Measurements from ENCODE around the gene SMIM44.
A peak's percentile ranks its signal among the peaks of the same experiment; 100 is the strongest.

The SMIM44 gene

GRCh38 chr19:3522421-3523360, 39.5 kb upstream of the SMIM44 start:
- H3K9me3 Mint-ChIP-seq: no peaks in the 10 kb centered on the region
- H3K4me1 Mint-ChIP-seq: peaks cover 11% of the 10 kb centered on the region
- H3K27ac Mint-ChIP-seq: no peak overlapping the region
- H3K4me3 Mint-ChIP-seq: no peak overlapping the region
- ATAC-seq (ENCODE audit: low read depth) (no peak), DNase-seq (ENCODE audit: low spot score in 2 of 2) (no peak)
- peaks cover 20% of the 10 kb centered on the region for H3K36me3 Mint-ChIP-seq
- no peaks in the 10 kb centered on the region for H3K27me3 Mint-ChIP-seq

- Mint-ChIP-seq H3K4me1 (peaks cover 19% of the 10 kb centered on the region), H3K4me3 (no peak overlapping the region), H3K27me3 (no peaks in the 10 kb centered on the region), H3K9me3 (no peaks in the 10 kb centered on the region), H3K36me3 (peaks cover 16% of the 10 kb centered on the region), H3K27ac (no peak overlapping the region)
- DNase-seq (ENCODE audit: low spot score in 2 of 2): no peak
- ATAC-seq (ENCODE audit: low read depth): no peak
These were observed 37.8 kb upstream of the SMIM44 start for GRCh38 chr19:3521104-3521445.

- ATAC-seq (ENCODE audit: low read depth) (no peak), DNase-seq (ENCODE audit: low spot score in 2 of 2) (no peak)
- Mint-ChIP-seq H3K27ac (no peak overlapping the region), H3K4me3 (no peak overlapping the region), H3K36me3 (peaks cover 16% of the 10 kb centered on the region), H3K4me1 (peaks cover 22% of the 10 kb centered on the region), H3K9me3 (no peaks in the 10 kb centered on the region), H3K27me3 (no peaks in the 10 kb centered on the region)
These were observed 37.2 kb upstream of the SMIM44 start for GRCh38 chr19:3520166-3521103.

GRCh38 chr19:3519126-3519525, 35.9 kb upstream of the SMIM44 start:
- no peak overlapping the region for H3K4me3 Mint-ChIP-seq
- H3K4me1 Mint-ChIP-seq: peaks cover 25% of the 10 kb centered on the region
- peaks cover 14% of the 10 kb centered on the region for H3K36me3 Mint-ChIP-seq
- H3K27ac Mint-ChIP-seq: peak overlapping the region; percentile 31
- H3K9me3 Mint-ChIP-seq: no peaks in the 10 kb centered on the region
- DNase-seq (ENCODE audit: low spot score in 2 of 2) (no peak), ATAC-seq (ENCODE audit: low read depth) (no peak)
- no peaks in the 10 kb centered on the region for H3K27me3 Mint-ChIP-seq

GRCh38 chr19:3518659-3519058, 35.4 kb upstream of the SMIM44 start:
- no peaks in the 10 kb centered on the region for H3K27me3 Mint-ChIP-seq
- H3K27ac Mint-ChIP-seq: peak overlapping the region; percentile 31
- peaks cover 29% of the 10 kb centered on the region for H3K4me1 Mint-ChIP-seq
- peaks cover 10% of the 10 kb centered on the region for H3K36me3 Mint-ChIP-seq
- H3K4me3 Mint-ChIP-seq: no peak overlapping the region
- DNase-seq (ENCODE audit: low spot score in 2 of 2) (no peak), ATAC-seq (ENCODE audit: low read depth) (no peak)
- H3K9me3 Mint-ChIP-seq: no peaks in the 10 kb centered on the region

- ATAC-seq (ENCODE audit: low read depth): no peak
- no peaks in the 10 kb centered on the region for H3K9me3 Mint-ChIP-seq
- DNase-seq (ENCODE audit: low spot score in 2 of 2): no peak
- H3K27me3 Mint-ChIP-seq: no peaks in the 10 kb centered on the region
- H3K4me1 Mint-ChIP-seq: peaks cover 30% of the 10 kb centered on the region
- H3K4me3 Mint-ChIP-seq: no peak overlapping the region
- H3K36me3 Mint-ChIP-seq: peaks cover 10% of the 10 kb centered on the region
- H3K27ac Mint-ChIP-seq: peak overlapping the region; percentile 31
These were observed 35.0 kb upstream of the SMIM44 start for GRCh38 chr19:3518255-3518654.

GRCh38 chr19:3517638-3518037, 34.4 kb upstream of the SMIM44 start:
- no peak overlapping the region for H3K4me3 Mint-ChIP-seq
- H3K27ac Mint-ChIP-seq: no peak overlapping the region
- no peak for DNase-seq (ENCODE audit: low spot score in 2 of 2)
- peaks cover 30% of the 10 kb centered on the region for H3K4me1 Mint-ChIP-seq
- H3K9me3 Mint-ChIP-seq: no peaks in the 10 kb centered on the region
- H3K27me3 Mint-ChIP-seq: no peaks in the 10 kb centered on the region
- peaks cover 10% of the 10 kb centered on the region for H3K36me3 Mint-ChIP-seq
- ATAC-seq (ENCODE audit: low read depth): no peak

GRCh38 chr19:3516675-3517207, 33.5 kb upstream of the SMIM44 start:
- Mint-ChIP-seq H3K9me3 (no peaks in the 10 kb centered on the region), H3K4me1 (peaks cover 30% of the 10 kb centered on the region), H3K36me3 (peaks cover 9% of the 10 kb centered on the region), H3K27ac (peak overlapping the region; percentile 87), H3K27me3 (no peaks in the 10 kb centered on the region), H3K4me3 (peak overlapping the region; percentile 8)
- ATAC-seq (ENCODE audit: low read depth): peak; percentile 92
- peak; percentile 58 to 62 for DNase-seq (ENCODE audit: low spot score in 2 of 2)

- H3K36me3 Mint-ChIP-seq: peaks cover 7% of the 10 kb centered on the region
- H3K27ac Mint-ChIP-seq: peak overlapping the region; percentile 87
- H3K4me1 Mint-ChIP-seq: peaks cover 28% of the 10 kb centered on the region
- no peak for ATAC-seq (ENCODE audit: low read depth)
- no peak overlapping the region for H3K4me3 Mint-ChIP-seq
- H3K9me3 Mint-ChIP-seq: no peaks in the 10 kb centered on the region
- H3K27me3 Mint-ChIP-seq: no peaks in the 10 kb centered on the region
- DNase-seq (ENCODE audit: low spot score in 2 of 2): no peak
These were observed 32.7 kb upstream of the SMIM44 start for GRCh38 chr19:3515891-3516422.

- no peaks in the 10 kb centered on the region for H3K9me3 Mint-ChIP-seq
- H3K4me1 Mint-ChIP-seq: peaks cover 27% of the 10 kb centered on the region
- H3K4me3 Mint-ChIP-seq: no peak overlapping the region
- H3K27ac Mint-ChIP-seq: peak overlapping the region; percentile 6
- ATAC-seq (ENCODE audit: low read depth) (no peak), DNase-seq (ENCODE audit: low spot score in 2 of 2) (no peak)
- H3K36me3 Mint-ChIP-seq: peaks cover 6% of the 10 kb centered on the region
- H3K27me3 Mint-ChIP-seq: no peaks in the 10 kb centered on the region
These were observed 31.7 kb upstream of the SMIM44 start for GRCh38 chr19:3514930-3515329.

GRCh38 chr19:3513229-3514140, 30.2 kb upstream of the SMIM44 start:
- H3K4me3 Mint-ChIP-seq: no peak overlapping the region
- DNase-seq (ENCODE audit: low spot score in 2 of 2) (no peak), ATAC-seq (ENCODE audit: low read depth) (no peak)
- H3K27me3 Mint-ChIP-seq: no peaks in the 10 kb centered on the region
- H3K4me1 Mint-ChIP-seq: peaks cover 33% of the 10 kb centered on the region
- no peak overlapping the region for H3K27ac Mint-ChIP-seq
- H3K9me3 Mint-ChIP-seq: no peaks in the 10 kb centered on the region
- peaks cover 7% of the 10 kb centered on the region for H3K36me3 Mint-ChIP-seq

- Mint-ChIP-seq H3K27ac (no peak overlapping the region), H3K4me3 (no peak overlapping the region), H3K27me3 (no peaks in the 10 kb centered on the region), H3K36me3 (peaks cover 7% of the 10 kb centered on the region), H3K4me1 (peaks cover 33% of the 10 kb centered on the region), H3K9me3 (no peaks in the 10 kb centered on the region)
- ATAC-seq (ENCODE audit: low read depth) (no peak), DNase-seq (ENCODE audit: low spot score in 2 of 2) (no peak)
These were observed 29.5 kb upstream of the SMIM44 start for GRCh38 chr19:3512562-3513228.
